ENCODE data around the gene ST7.

DNA sequence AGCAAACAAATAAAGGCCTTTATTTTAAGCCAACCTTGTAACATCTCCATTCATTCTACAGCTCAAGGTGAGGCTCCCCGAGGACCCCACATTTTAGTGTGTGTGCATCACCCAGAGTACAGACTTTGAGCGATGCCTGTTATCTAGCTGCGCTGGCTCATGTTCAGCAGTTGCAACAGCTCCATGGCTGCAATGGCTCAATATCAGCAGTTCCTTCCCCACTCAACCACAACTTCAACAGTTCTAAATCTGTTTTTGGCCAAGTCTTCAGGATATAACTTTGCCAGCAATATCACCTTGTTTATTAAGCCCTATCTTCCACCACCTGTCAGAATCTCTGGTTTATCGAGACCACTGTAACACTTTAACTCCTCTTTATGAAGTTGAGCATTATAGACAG lies 273.8 kb downstream of the ST7 start:
- TF ChIP-seq, protein P1, sequence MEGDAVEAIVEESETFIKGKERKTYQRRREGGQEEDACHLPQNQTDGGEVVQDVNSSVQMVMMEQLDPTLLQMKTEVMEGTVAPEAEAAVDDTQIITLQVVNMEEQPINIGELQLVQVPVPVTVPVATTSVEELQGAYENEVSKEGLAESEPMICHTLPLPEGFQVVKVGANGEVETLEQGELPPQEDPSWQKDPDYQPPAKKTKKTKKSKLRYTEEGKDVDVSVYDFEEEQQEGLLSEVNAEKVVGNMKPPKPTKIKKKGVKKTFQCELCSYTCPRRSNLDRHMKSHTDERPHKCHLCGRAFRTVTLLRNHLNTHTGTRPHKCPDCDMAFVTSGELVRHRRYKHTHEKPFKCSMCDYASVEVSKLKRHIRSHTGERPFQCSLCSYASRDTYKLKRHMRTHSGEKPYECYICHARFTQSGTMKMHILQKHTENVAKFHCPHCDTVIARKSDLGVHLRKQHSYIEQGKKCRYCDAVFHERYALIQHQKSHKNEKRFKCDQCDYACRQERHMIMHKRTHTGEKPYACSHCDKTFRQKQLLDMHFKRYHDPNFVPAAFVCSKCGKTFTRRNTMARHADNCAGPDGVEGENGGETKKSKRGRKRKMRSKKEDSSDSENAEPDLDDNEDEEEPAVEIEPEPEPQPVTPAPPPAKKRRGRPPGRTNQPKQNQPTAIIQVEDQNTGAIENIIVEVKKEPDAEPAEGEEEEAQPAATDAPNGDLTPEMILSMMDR (IDR thresholded peaks at IDR 0.05) = no peak
- no peak for TF ChIP-seq EZH2 (IDR thresholded peaks at IDR 0.05; ENCODE audit: borderline replicate concordance, insufficient read depth, low read depth, low read length, poor library complexity, severe bottlenecking)
